ENCODE results near the gene ABCC9.

ABCC9 gene

GRCh38 chr12:21877293-21877982 lies 63.8 kb downstream of the ABCC9 start:
- DNase-seq = no peak

GRCh38 chr12:21865846-21866245 lies 75.4 kb downstream of the ABCC9 start:
- DNase-seq = no peak

- no peak for DNase-seq
Measured at GRCh38 chr12:21860534-21860933, 80.7 kb downstream of the ABCC9 start.

- DNase-seq = no peak
Measured at GRCh38 chr12:21860128-21860527, 81.1 kb downstream of the ABCC9 start.

- DNase-seq = no peak
Measured at GRCh38 chr12:21852251-21852650, 89.0 kb downstream of the ABCC9 start.

- DNase-seq = no peak
Measured at GRCh38 chr12:21851151-21851550, 90.1 kb downstream of the ABCC9 start.

- DNase-seq = no peak
Measured at GRCh38 chr12:21850419-21850818, 90.8 kb downstream of the ABCC9 start.

GRCh38 chr12:21849878-21850277 lies 91.3 kb downstream of the ABCC9 start:
- no peak for DNase-seq

GRCh38 chr12:21848192-21848591 lies 93.0 kb downstream of the ABCC9 start:
- no peak for DNase-seq

GRCh38 chr12:21843795-21844194 lies 97.4 kb downstream of the ABCC9 start:
- no peak for DNase-seq

GRCh38 chr12:21839776-21840175 lies 101.5 kb downstream of the ABCC9 start:
- no peak for DNase-seq

GRCh38 chr12:21837847-21838246 lies 103.4 kb downstream of the ABCC9 start:
- no peak for DNase-seq

GRCh38 chr12:21831791-21832344 lies 109.4 kb downstream of the ABCC9 start:
- DNase-seq = no peak

GRCh38 chr12:21828779-21829178 lies 112.4 kb downstream of the ABCC9 start:
- DNase-seq = no peak

- DNase-seq = no peak
Measured at GRCh38 chr12:21828136-21828775, 113.0 kb downstream of the ABCC9 start.

- no peak for DNase-seq
Measured at GRCh38 chr12:21827083-21827482, 114.1 kb downstream of the ABCC9 start.

GRCh38 chr12:21826618-21826910 lies 114.7 kb downstream of the ABCC9 start:
- DNase-seq = no peak

- no peak for DNase-seq
Measured at GRCh38 chr12:21825886-21826617, 115.2 kb downstream of the ABCC9 start.

- DNase-seq = no peak
Measured at GRCh38 chr12:21823581-21823980, 117.6 kb downstream of the ABCC9 start.

- DNase-seq = no peak
Measured at GRCh38 chr12:21819678-21820077, 121.5 kb downstream of the ABCC9 start.

- no peak for DNase-seq
Measured at GRCh38 chr12:21819236-21819635, 122.0 kb downstream of the ABCC9 start.

GRCh38 chr12:21818627-21819026 lies 122.6 kb downstream of the ABCC9 start:
- DNase-seq = no peak

- no peak for DNase-seq
Measured at GRCh38 chr12:21815306-21816062, 125.7 kb downstream of the ABCC9 start.

All from T-helper 2 cell (primary cell).